ENCODE results near the gene ALDH1L1. TPM values are rescaled to one million over a fixed set of nuclear protein-coding genes. Genes with fewer than 3 reads are reported as not detected.

Gene ALDH1L1
- total and polyA plus RNA-seq, 2 donors (not counting 1 experiment from before 2014, with no cell fraction given), result not detected

DNA sequence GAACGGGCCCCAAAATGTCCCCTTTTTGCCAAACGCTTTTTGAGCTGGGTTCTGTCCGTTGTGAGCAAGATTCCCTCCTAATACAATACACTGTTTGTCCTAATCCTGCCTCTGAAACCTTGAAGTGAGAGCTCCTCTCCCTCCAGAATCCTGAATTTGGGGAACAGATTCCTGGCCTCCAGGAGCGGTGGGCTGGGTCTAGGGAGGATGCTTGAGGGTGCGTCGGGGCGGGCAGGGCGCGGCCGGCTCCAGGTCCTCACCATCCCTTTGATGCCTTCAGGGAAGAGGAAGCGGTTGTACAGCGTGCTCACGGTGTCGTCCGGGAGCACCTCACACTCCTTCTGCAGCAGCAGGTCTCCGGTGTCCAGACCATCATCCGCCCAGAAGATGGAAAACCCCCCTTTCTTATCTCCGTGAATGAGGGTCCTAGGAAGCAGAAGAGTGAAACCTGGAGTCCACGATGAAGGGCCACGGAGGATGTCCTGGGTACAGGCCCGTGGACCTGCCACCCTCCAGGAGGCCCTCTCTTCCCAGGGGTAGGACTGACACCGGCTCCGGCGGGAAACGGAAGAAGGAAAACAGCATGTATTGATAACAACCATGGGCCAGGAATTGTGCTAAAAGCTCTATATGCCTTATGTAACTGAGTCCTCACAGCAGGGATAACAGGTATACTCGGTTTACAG lies 23.2 kb downstream of the ALDH1L1 start:
- TF ChIP-seq, protein P1, sequence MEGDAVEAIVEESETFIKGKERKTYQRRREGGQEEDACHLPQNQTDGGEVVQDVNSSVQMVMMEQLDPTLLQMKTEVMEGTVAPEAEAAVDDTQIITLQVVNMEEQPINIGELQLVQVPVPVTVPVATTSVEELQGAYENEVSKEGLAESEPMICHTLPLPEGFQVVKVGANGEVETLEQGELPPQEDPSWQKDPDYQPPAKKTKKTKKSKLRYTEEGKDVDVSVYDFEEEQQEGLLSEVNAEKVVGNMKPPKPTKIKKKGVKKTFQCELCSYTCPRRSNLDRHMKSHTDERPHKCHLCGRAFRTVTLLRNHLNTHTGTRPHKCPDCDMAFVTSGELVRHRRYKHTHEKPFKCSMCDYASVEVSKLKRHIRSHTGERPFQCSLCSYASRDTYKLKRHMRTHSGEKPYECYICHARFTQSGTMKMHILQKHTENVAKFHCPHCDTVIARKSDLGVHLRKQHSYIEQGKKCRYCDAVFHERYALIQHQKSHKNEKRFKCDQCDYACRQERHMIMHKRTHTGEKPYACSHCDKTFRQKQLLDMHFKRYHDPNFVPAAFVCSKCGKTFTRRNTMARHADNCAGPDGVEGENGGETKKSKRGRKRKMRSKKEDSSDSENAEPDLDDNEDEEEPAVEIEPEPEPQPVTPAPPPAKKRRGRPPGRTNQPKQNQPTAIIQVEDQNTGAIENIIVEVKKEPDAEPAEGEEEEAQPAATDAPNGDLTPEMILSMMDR (IDR thresholded peaks at IDR 0.05), result no peak
- no peak for TF ChIP-seq EZH2 (IDR thresholded peaks at IDR 0.05; ENCODE audit: borderline replicate concordance, insufficient read depth, low read depth, low read length, poor library complexity, severe bottlenecking)
- no peaks in the 10 kb centered on the region for H3K9me3 Mint-ChIP-seq (ENCODE audit: insufficient read depth)
- no peaks in the 10 kb centered on the region for H3K4me1 Mint-ChIP-seq
- peaks cover 0 to 2% (median 0%) of the 10 kb centered on the region in 4 experiments for H3K27me3 ChIP-seq (replicated peaks in 1 of 4; ENCODE audit: control extremely low read depth in 1 of 4, control insufficient read depth in 3 of 4, insufficient read depth in 4 of 4, low read length in 3 of 4)
- H3K27ac ChIP-seq (ENCODE audit: low read length in 2 of 2), result no peak overlapping the region
- peaks cover 0 to 4% (median 0%) of the 10 kb centered on the region in 3 donors for H3K9me3 ChIP-seq (ENCODE audit: control extremely low read depth in 1 of 3, control insufficient read depth in 2 of 3, insufficient read depth in 1 of 3, low read length in 2 of 3)
- no peaks in the 10 kb centered on the region for H3K4me1 ChIP-seq (ENCODE audit: control insufficient read depth in 2 of 2, insufficient read depth in 2 of 2, low read length in 2 of 2)
- H3K4me3 Mint-ChIP-seq, result no peak overlapping the region
- no peaks in the 10 kb centered on the region for H3K36me3 ChIP-seq (replicated peaks in 1 of 2; ENCODE audit: control extremely low read depth in 1 of 2, control insufficient read depth in 1 of 2, extremely low read depth in 1 of 2, insufficient read depth in 2 of 2, low read length in 1 of 2)
- no peak overlapping the region for H3K9ac ChIP-seq (ENCODE audit: low read length)
- no peaks in the 10 kb centered on the region for H3K79me2 ChIP-seq (ENCODE audit: control insufficient read depth, insufficient read depth, low read length)
- H3K4me3 ChIP-seq (ENCODE audit: control extremely low read depth in 1 of 5, extremely low read depth in 1 of 5, insufficient read depth in 1 of 5, low read depth in 2 of 5, low read length in 4 of 5), result no peak overlapping the region
- H3K27me3 Mint-ChIP-seq, result peaks cover 3% of the 10 kb centered on the region
- intact Hi-C loops (cut with micrococcal nuclease), result no loop called here
- ChIA-PET POLR2A (no interaction called here), CTCF (no interaction called here)
- no peaks in the 10 kb centered on the region for H4K20me1 ChIP-seq (ENCODE audit: control insufficient read depth, insufficient read depth, low read length, poor library complexity, severe bottlenecking)
- no peak overlapping the region for H3K27ac Mint-ChIP-seq
- DNase-seq (no peak), ATAC-seq (ENCODE audit: low read depth) (no peak)
- 97% methylated on average over 21 of the region's 26 CpGs for WGBS (ENCODE audit: insufficient coverage)
- H3K4me2 ChIP-seq (replicated peaks; ENCODE audit: low read depth, low read length, poor library complexity, severe bottlenecking), result no peak overlapping the region
- no peak overlapping the region for H2AFZ ChIP-seq (ENCODE audit: insufficient read depth, low read depth, low read length, poor library complexity, severe bottlenecking)

DNA sequence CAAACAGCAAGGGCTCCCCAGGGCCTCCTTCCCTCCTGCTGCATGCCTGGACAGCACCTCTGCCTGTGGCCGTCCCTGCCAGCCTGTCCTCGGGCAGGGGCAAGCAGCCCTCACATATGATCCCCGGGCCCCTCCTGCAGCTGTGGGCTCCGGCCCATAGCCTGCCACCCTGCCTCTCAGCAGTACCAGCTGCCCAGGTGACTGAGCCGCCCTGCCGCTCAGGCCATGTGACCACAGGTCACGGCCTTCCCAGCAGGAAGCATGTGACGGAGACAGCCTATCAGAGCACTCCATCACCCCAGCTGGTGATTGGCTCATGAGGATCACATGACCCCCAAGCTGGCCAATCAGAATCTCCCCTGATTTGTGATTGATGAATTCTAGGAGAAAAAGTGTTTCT lies 23.9 kb downstream of the ALDH1L1 start:
- no peak for ATAC-seq (ENCODE audit: low read depth)
- 95% methylated on average over 7 of the region's 8 CpGs for WGBS (ENCODE audit: insufficient coverage)
- no peak for TF ChIP-seq EZH2 (IDR thresholded peaks at IDR 0.05; ENCODE audit: borderline replicate concordance, insufficient read depth, low read depth, low read length, poor library complexity, severe bottlenecking)
- TF ChIP-seq, protein P1 (IDR thresholded peaks at IDR 0.05), result no peak
- Mint-ChIP-seq H3K27me3 (peaks cover 3% of the 10 kb centered on the region), H3K4me3 (no peak overlapping the region), H3K4me1 (no peaks in the 10 kb centered on the region), H3K9me3 (ENCODE audit: insufficient read depth) (no peaks in the 10 kb centered on the region), H3K27ac (no peak overlapping the region)
- Histone ChIP-seq H3K27ac (ENCODE audit: low read length in 2 of 2) (no peak overlapping the region), H3K27me3 (replicated peaks in 1 of 4; ENCODE audit: control extremely low read depth in 1 of 4, control insufficient read depth in 3 of 4, insufficient read depth in 4 of 4, low read length in 3 of 4) (peaks cover 0 to 2% (median 0%) of the 10 kb centered on the region in 4 experiments), H3K4me3 (ENCODE audit: control extremely low read depth in 1 of 5, extremely low read depth in 1 of 5, insufficient read depth in 1 of 5, low read depth in 2 of 5, low read length in 4 of 5) (no peak overlapping the region), H3K4me1 (ENCODE audit: control insufficient read depth in 2 of 2, insufficient read depth in 2 of 2, low read length in 2 of 2) (no peaks in the 10 kb centered on the region), H3K9me3 (ENCODE audit: control extremely low read depth in 1 of 3, control insufficient read depth in 2 of 3, insufficient read depth in 1 of 3, low read length in 2 of 3) (peaks cover 0 to 4% (median 0%) of the 10 kb centered on the region in 3 donors), H3K4me2 (replicated peaks; ENCODE audit: low read depth, low read length, poor library complexity, severe bottlenecking) (no peak overlapping the region), H3K36me3 (replicated peaks in 1 of 2; ENCODE audit: control extremely low read depth in 1 of 2, control insufficient read depth in 1 of 2, extremely low read depth in 1 of 2, insufficient read depth in 2 of 2, low read length in 1 of 2) (no peaks in the 10 kb centered on the region), H3K79me2 (ENCODE audit: control insufficient read depth, insufficient read depth, low read length) (no peaks in the 10 kb centered on the region), H4K20me1 (ENCODE audit: control insufficient read depth, insufficient read depth, low read length, poor library complexity, severe bottlenecking) (no peaks in the 10 kb centered on the region), H3K9ac (ENCODE audit: low read length) (no peak overlapping the region), H2AFZ (ENCODE audit: insufficient read depth, low read depth, low read length, poor library complexity, severe bottlenecking) (no peak overlapping the region)
- POLR2A ChIA-PET, result no interaction called here
- CTCF ChIA-PET, result no interaction called here
- no peak for DNase-seq
- intact Hi-C loops (cut with micrococcal nuclease), result no loop called here
